H9 (cell line): ENCODE results near the gene PRKACA. TPM values are rescaled to one million over a fixed set of nuclear protein-coding genes. Genes with fewer than 3 reads are reported as not detected.
"Not testable (repeated sequence)": the region's sequence is repeated elsewhere in the genome, so short reads cannot be mapped to it uniquely, and the experiment has no call there.

ENCODE experiments used
- DNase-seq: peaks from one replicate; pipeline ENCODE4 v3.0.0-alpha.2; 2017
- H2AFZ ChIP-seq: one replicate; pipeline ENCODE4 v1.6.1; 2013; ENCODE audit warnings: mild to moderate bottlenecking, low read length, control low read depth, moderate library complexity
- H2AK5ac ChIP-seq: 2 replicates; pipeline ENCODE4 v1.6.1; 2013; ENCODE audit warnings: low read length, control low read depth, mixed read lengths; ENCODE audit not compliant: insufficient read length
- H2BK120ac ChIP-seq: one replicate; pipeline ENCODE4 v1.6.1; 2013; ENCODE audit warnings: low read depth, mild to moderate bottlenecking, low read length, control low read depth, inconsistent platforms; ENCODE audit not compliant: poor library complexity, severe bottlenecking
- H2BK12ac ChIP-seq: 2 replicates; pipeline ENCODE4 v1.6.1; 2013; ENCODE audit warnings: low read length, control low read depth, mixed read lengths, low read depth; ENCODE audit not compliant: insufficient read length
- H2BK15ac ChIP-seq: 2 replicates; pipeline ENCODE4 v1.6.1; 2013; ENCODE audit warnings: low read depth, low read length, control low read depth
- H2BK20ac ChIP-seq: one replicate; pipeline ENCODE4 v1.6.1; 2013; ENCODE audit warnings: low read depth, mild to moderate bottlenecking, low read length, control low read depth, inconsistent platforms; ENCODE audit not compliant: poor library complexity, severe bottlenecking
- H2BK5ac ChIP-seq: 2 replicates; pipeline ENCODE4 v1.6.1; 2013; ENCODE audit warnings: low read length, control low read depth, mixed read lengths; ENCODE audit not compliant: insufficient read length
- H3K14ac ChIP-seq: 2 replicates; pipeline ENCODE4 v1.6.1; 2013; ENCODE audit warnings: low read length, control low read depth; ENCODE audit not compliant: insufficient read depth
- H3K18ac ChIP-seq: 2 replicates; pipeline ENCODE4 v1.6.1; 2013; ENCODE audit warnings: low read depth, mild to moderate bottlenecking, mixed read lengths, low read length, control low read depth; ENCODE audit not compliant: insufficient read length
- H3K23ac ChIP-seq: 2 replicates; pipeline ENCODE4 v1.6.1; 2013; ENCODE audit warnings: low read length, control low read depth, mixed read lengths, low read depth; ENCODE audit not compliant: insufficient read length
- H3K23me2 ChIP-seq: 2 replicates; pipeline ENCODE4 v1.6.1; 2013; ENCODE audit warnings: low read depth, mild to moderate bottlenecking, mixed read lengths, low read length, control low read depth; ENCODE audit not compliant: insufficient read length, poor library complexity, severe bottlenecking
- H3K27ac ChIP-seq: 2 replicates; pipeline ENCODE4 v1.5.1; 2013; ENCODE audit warnings: low read length, control low read depth, mixed read lengths, low read depth; ENCODE audit not compliant: insufficient read length
- H3K27me3 ChIP-seq: 2 replicates; pipeline ENCODE4 v1.6.1; 2013; ENCODE audit warnings: low read length, control low read depth, inconsistent platforms; ENCODE audit not compliant: insufficient read depth
- H3K4ac ChIP-seq: 2 replicates; pipeline ENCODE4 v1.6.1; 2013; ENCODE audit warnings: low read depth, mild to moderate bottlenecking, control low read depth, inconsistent platforms, low read length, moderate library complexity
- H3K4me1 ChIP-seq: 2 replicates; pipeline ENCODE4 v1.6.1; 2013; ENCODE audit warnings: low read length, control low read depth, inconsistent platforms; ENCODE audit not compliant: insufficient read depth
- H3K4me2 ChIP-seq: 2 replicates; pipeline ENCODE4 v1.6.1; 2013; ENCODE audit warnings: low read length, control low read depth, mixed read lengths; ENCODE audit not compliant: insufficient read length, insufficient read depth
- H3K56ac ChIP-seq: 2 replicates; pipeline ENCODE4 v1.6.1; 2013; ENCODE audit warnings: low read depth, mild to moderate bottlenecking, mixed read lengths, low read length, control low read depth; ENCODE audit not compliant: insufficient read length
- H3K79me1 ChIP-seq: 2 replicates; pipeline ENCODE4 v1.6.1; 2013; ENCODE audit warnings: low read depth, mild to moderate bottlenecking, moderate library complexity, low read length, control low read depth, inconsistent platforms; ENCODE audit not compliant: insufficient read depth, poor library complexity, severe bottlenecking
- H3K79me2 ChIP-seq: 2 replicates; pipeline ENCODE4 v1.6.1; 2013; ENCODE audit warnings: low read length, control low read depth, inconsistent platforms; ENCODE audit not compliant: insufficient read depth
- H3K9ac ChIP-seq: 2 replicates; pipeline ENCODE4 v1.6.1; 2013; ENCODE audit warnings: low read length, control low read depth, mixed read lengths; ENCODE audit not compliant: insufficient read length; ENCODE audit errors: extremely low read depth
- H3K9me3 ChIP-seq: one replicate; pipeline ENCODE4 v1.6.1; 2013; ENCODE audit warnings: low read depth, low read length, inconsistent platforms; ENCODE audit not compliant: control insufficient read depth
- H3T11ph ChIP-seq: one replicate; pipeline ENCODE4 v1.6.1; 2013; ENCODE audit warnings: mild to moderate bottlenecking, low read length, control low read depth, inconsistent platforms
- H4K20me1 ChIP-seq: one replicate; pipeline ENCODE4 v1.6.1; 2013; ENCODE audit not compliant: control insufficient read depth, insufficient read length, insufficient read depth
- H4K5ac ChIP-seq: 2 replicates; pipeline ENCODE4 v1.6.1; 2013; ENCODE audit warnings: low read depth, mild to moderate bottlenecking, mixed read lengths, low read length, control low read depth; ENCODE audit not compliant: insufficient read length
- H4K8ac ChIP-seq: replicated peaks from 2 replicates; pipeline ENCODE4 v1.6.1; 2013; ENCODE audit warnings: low read length, control low read depth, mixed read lengths, low read depth; ENCODE audit not compliant: insufficient read length
- H4K91ac ChIP-seq: 2 replicates; pipeline ENCODE4 v1.6.1; 2013; ENCODE audit warnings: low read depth, mild to moderate bottlenecking, moderate library complexity, mixed read lengths, low read length, control low read depth; ENCODE audit not compliant: insufficient read length
- H3K27ac Mint-ChIP-seq, 3 experiments: 2 replicates in 2 of 3; 3 replicates in 1 of 3; pipeline ENCODE4 v1.8.0; 2020 to 2021; ENCODE audit warnings: mixed read lengths in 3 of 3, mild to moderate bottlenecking in 1 of 3, moderate library complexity in 1 of 3
- H3K27me3 Mint-ChIP-seq: 2 replicates; pipeline ENCODE4 v1.8.0; 2021; ENCODE audit warnings: low read depth, mild to moderate bottlenecking, moderate library complexity, mixed read lengths
- H3K36me3 Mint-ChIP-seq, 3 experiments: 2 replicates in 2 of 3; 3 replicates in 1 of 3; pipeline ENCODE4 v1.8.0; 2020 to 2021; ENCODE audit warnings: low read depth in 3 of 3, mixed read lengths in 3 of 3; ENCODE audit not compliant: insufficient read depth in 1 of 3
- H3K4me1 Mint-ChIP-seq, 2 experiments: 2 replicates each; pipeline ENCODE4 v1.8.0; 2020; ENCODE audit warnings: mixed read lengths in 2 of 2
- H3K4me3 Mint-ChIP-seq, 2 experiments: 2 replicates in 1 of 2; 3 replicates in 1 of 2; pipeline ENCODE4 v1.8.0; 2020 to 2021; ENCODE audit warnings: mild to moderate bottlenecking in 2 of 2, mixed read lengths in 2 of 2, moderate library complexity in 1 of 2
- H3K9me3 Mint-ChIP-seq, 2 experiments: 2 replicates in 1 of 2; 3 replicates in 1 of 2; pipeline ENCODE4 v1.8.0; 2020; ENCODE audit warnings: mild to moderate bottlenecking in 2 of 2, mixed read lengths in 2 of 2, moderate library complexity in 1 of 2
- WGBS: extraction: QIAGEN DNeasy Blood & Tissue Kit; methylation state at CpG from one replicate; pipeline ENCODE4 v1.1.7; 2013; ENCODE audit warnings: missing lambda C conversion rate, low lambda C conversion rate, mixed read lengths; ENCODE audit not compliant: insufficient read length; ENCODE audit errors: extremely low coverage; 5-methylcytosine and 5-hydroxymethylcytosine counted together
- total RNA-seq: library from RNA; stranded (reverse); gene quantifications from 2 replicates; pipeline ENCODE4 v1.2.1, GENCODE V29; 2021
- TF ChIP-seq, protein P1 (sequence below): fragments of 200-600 bp; sonication (generic); conservative IDR thresholded peaks from 3 replicates; pipeline ENCODE4 v1.8.0; 2021; ENCODE audit warnings: antibody characterized with exemption, mild to moderate bottlenecking

Gene PRKACA
- total RNA-seq, 1 experiment from 2014 or later, result 51.8 TPM

DNA sequence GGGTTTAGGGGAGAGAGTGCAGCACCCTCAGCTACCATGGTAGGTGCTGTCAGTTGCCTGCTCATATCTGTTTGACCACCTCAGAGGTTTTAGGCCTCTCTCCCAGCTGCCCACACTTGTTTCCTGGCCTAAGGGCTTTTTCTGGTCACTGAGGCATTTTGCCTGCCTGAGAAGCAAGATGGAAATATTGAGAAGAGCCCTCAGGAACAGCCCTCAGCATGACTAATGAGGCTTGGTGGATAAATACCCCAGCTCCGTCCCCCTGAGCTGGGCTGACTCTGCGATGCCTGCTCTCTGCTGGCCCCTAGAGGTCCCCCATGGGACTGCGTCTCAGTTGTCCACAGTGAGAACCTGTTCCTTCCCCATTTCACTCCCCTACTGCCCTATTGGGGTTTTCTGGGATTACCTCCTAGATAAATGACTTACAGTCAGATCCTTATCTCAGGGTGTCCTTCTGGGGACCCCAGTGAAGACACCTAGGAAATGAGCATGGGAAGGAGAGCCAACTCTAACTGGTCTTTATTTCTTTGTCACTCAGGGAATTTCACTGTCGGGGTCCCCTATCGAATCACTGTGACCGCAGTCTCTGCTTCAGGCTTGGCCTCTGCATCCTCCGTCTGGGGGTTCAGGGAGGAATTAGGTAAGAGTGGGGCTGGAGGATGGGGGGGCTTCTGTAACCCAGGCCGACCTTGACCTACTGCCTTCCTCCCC lies 69.0 kb downstream of the PRKACA start:
- Histone ChIP-seq H3K56ac (no peak overlapping the region), H3K4me1 (no peaks in the 10 kb centered on the region), H4K8ac (no peak overlapping the region), H2BK120ac (no peak overlapping the region), H3K79me2 (no peaks in the 10 kb centered on the region), H3K27me3 (no peaks in the 10 kb centered on the region), H2AFZ (no peak overlapping the region), H3K9me3 (no peaks in the 10 kb centered on the region), H3K4me2 (no peak overlapping the region), H3K23me2 (no peaks in the 10 kb centered on the region), H3T11ph (no peak overlapping the region), H3K4ac (no peak overlapping the region), H3K79me1 (no peaks in the 10 kb centered on the region), H2BK20ac (no peak overlapping the region), H2AK5ac (no peak overlapping the region), H4K91ac (no peak overlapping the region), H4K20me1 (no peaks in the 10 kb centered on the region), H2BK5ac (no peak overlapping the region), H2BK12ac (no peak overlapping the region), H4K5ac (no peak overlapping the region), H3K27ac (no peak overlapping the region), H2BK15ac (no peak overlapping the region), H3K18ac (no peak overlapping the region), H3K14ac (no peak overlapping the region), H3K9ac (no peak overlapping the region), H3K23ac (no peak overlapping the region)
- Mint-ChIP-seq H3K4me3 (no peak overlapping the region; a peak in 1 of 5 replicates), H3K4me1 (no peaks in the 10 kb centered on the region), H3K27ac (no peak overlapping the region), H3K9me3 (peaks cover 3 to 7% of the 10 kb centered on the region in 2 experiments; a peak in 2 of 5 replicates), H3K36me3 (peaks cover 17 to 35% (median 25%) of the 10 kb centered on the region in 3 experiments; a peak in 6 of 7 replicates), H3K27me3 (peaks cover 2% of the 10 kb centered on the region)
- DNase-seq, result peak; percentile 85
- TF ChIP-seq, protein P1, sequence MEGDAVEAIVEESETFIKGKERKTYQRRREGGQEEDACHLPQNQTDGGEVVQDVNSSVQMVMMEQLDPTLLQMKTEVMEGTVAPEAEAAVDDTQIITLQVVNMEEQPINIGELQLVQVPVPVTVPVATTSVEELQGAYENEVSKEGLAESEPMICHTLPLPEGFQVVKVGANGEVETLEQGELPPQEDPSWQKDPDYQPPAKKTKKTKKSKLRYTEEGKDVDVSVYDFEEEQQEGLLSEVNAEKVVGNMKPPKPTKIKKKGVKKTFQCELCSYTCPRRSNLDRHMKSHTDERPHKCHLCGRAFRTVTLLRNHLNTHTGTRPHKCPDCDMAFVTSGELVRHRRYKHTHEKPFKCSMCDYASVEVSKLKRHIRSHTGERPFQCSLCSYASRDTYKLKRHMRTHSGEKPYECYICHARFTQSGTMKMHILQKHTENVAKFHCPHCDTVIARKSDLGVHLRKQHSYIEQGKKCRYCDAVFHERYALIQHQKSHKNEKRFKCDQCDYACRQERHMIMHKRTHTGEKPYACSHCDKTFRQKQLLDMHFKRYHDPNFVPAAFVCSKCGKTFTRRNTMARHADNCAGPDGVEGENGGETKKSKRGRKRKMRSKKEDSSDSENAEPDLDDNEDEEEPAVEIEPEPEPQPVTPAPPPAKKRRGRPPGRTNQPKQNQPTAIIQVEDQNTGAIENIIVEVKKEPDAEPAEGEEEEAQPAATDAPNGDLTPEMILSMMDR, result peak; percentile 95
- no CpG with 5 or more reads among the region's 8 CpGs for WGBS

DNA sequence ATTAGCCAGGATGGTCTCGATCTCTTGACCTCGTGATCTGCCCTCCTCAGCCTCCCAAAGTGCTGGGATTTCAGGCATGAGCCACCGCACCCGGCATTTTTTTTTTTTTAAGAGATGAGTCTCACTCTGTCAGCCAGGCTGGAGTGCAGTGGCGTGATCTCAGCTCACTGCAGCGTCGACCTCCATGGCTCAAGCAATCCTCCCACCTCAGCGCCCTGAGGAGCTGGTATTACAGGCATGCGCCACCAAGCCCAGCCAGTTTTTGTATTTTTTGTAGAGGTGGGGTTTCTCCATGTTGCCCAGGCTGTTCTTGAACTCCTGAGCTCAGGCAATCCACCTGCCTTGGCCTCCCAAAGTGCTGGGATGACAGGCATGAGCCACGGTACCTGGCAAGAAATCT lies 69.7 kb downstream of the PRKACA start:
- H3K4me1 ChIP-seq, H3K4me1 Mint-ChIP-seq, H4K91ac ChIP-seq, H2AFZ ChIP-seq, H4K5ac ChIP-seq, H3K27me3 Mint-ChIP-seq, H3K79me2 ChIP-seq, H3K9me3 ChIP-seq, H2BK15ac ChIP-seq, H3K79me1 ChIP-seq, H2AK5ac ChIP-seq, H2BK120ac ChIP-seq, DNase-seq, H3K4ac ChIP-seq, H3K9me3 Mint-ChIP-seq, H2BK12ac ChIP-seq, H3K56ac ChIP-seq, H3K18ac ChIP-seq, H3K14ac ChIP-seq, H3K27me3 ChIP-seq, H3K27ac Mint-ChIP-seq, H4K8ac ChIP-seq, H3K23me2 ChIP-seq, H3K27ac ChIP-seq, H4K20me1 ChIP-seq, H3K23ac ChIP-seq, H2BK20ac ChIP-seq, H3T11ph ChIP-seq, H3K9ac ChIP-seq, H2BK5ac ChIP-seq, H3K4me2 ChIP-seq, H3K4me3 Mint-ChIP-seq: not testable (repeated sequence)
- WGBS, result no CpG with 5 or more reads among the region's 10 CpGs
- H3K36me3 Mint-ChIP-seq, result peaks cover 16 to 37% (median 23%) of the 10 kb centered on the region in 3 experiments; a peak in 6 of 7 replicates
